A549 (cell line): ENCODE measurements around the gene NLRX1. TPM values are rescaled to one million over a fixed set of nuclear protein-coding genes. Genes with fewer than 3 reads are reported as not detected.

Experiments used
- ATAC-seq, 2 experiments: fragments of 200-7000 bp in 1 of 2; fragments of >200 bp in 1 of 2; cut with Nextera tagmentation in 1 of 2; cut with Tn5 transposase in 1 of 2; 3 replicates each; pipeline versions ENCODE4 v1.8.0 to v1.9.1; 2018 to 2020; ENCODE audit warnings: mild to moderate bottlenecking in 1 of 2, moderate library complexity in 1 of 2
- CTCF ChIA-PET: fragments of 300-600 bp; sonication (Branson Sonifier 250); formaldehyde crosslinking; extraction: SDS; loops from one replicate; lab custom pipeline; 2021; ENCODE audit warnings: antibody characterized with exemption, inconsistent platforms; lab: Yijun Ruan, JAX
- POLR2A ChIA-PET: fragments of 350-600 bp; formaldehyde crosslinking; extraction: SDS; loops from one replicate; lab custom pipeline; 2021; ENCODE audit warnings: antibody characterized with exemption, inconsistent platforms; lab: Yijun Ruan, JAX
- DNase-seq, 2 experiments: peaks; one replicate each; pipeline versions ENCODE4 v3.0.0 to v3.0.0-alpha.2; 2011 to 2016; ENCODE audit warnings: low read depth in 1 of 2, low spot score in 1 of 2
- FAIRE-seq: peaks from 2 replicates; lab custom pipeline; 2011; peaks lifted over from hg19 to GRCh38; lab: Jason Lieb, UNC
- H3K27ac ChIP-seq, 2 experiments: fragments of >200 bp; sonication (Bioruptor Twin); formaldehyde crosslinking; 3 replicates each; pipeline ENCODE4 v1.5.1; 2016 to 2017
- H3K4me1 ChIP-seq: fragments of >200 bp; sonication (Bioruptor Twin); formaldehyde crosslinking; 3 replicates; pipeline ENCODE4 v1.6.1; 2016
- H3K4me2 ChIP-seq: fragments of >200 bp; sonication (Bioruptor Twin); formaldehyde crosslinking; 3 replicates; pipeline ENCODE4 v1.6.1; 2016
- H3K4me3 ChIP-seq: fragments of >200 bp; sonication (Bioruptor Twin); formaldehyde crosslinking; 3 replicates; pipeline ENCODE4 v1.5.1; 2016
- H3K9me3 ChIP-seq: fragments of >200 bp; sonication (Bioruptor Twin); formaldehyde crosslinking; 3 replicates; pipeline ENCODE4 v1.6.1; 2016
- CEBPB ChIP-seq, 2 experiments: fragments of >200 bp in 1 of 2; sonication (Bioruptor Twin) in 1 of 2; formaldehyde crosslinking in 1 of 2; IDR thresholded peaks; 2 replicates each; pipeline ENCODE4 v1.6.1; 2012 to 2016
- FOSL2 ChIP-seq, 2 experiments: fragments of 450-650 bp in 1 of 2; fragments of >200 bp in 1 of 2; sonication (Bioruptor Twin) in 1 of 2; formaldehyde crosslinking; IDR thresholded peaks; 2 replicates each; pipeline versions ENCODE4 v1.5.0 to v1.6.1; 2016 to 2020; ENCODE audit warnings: mild to moderate bottlenecking in 1 of 2, moderate library complexity in 1 of 2
- HEYL ChIP-seq: fragments of 250-450 bp; sonication (Bioruptor Pico); IDR thresholded peaks from 2 replicates; pipeline ENCODE4 v1.8.0; 2021; ENCODE audit warnings: mild to moderate bottlenecking, moderate library complexity
- HOXB13 ChIP-seq: fragments of 250-450 bp; sonication (Bioruptor Pico); IDR thresholded peaks from 2 replicates; pipeline ENCODE4 v1.5.0; 2020; ENCODE audit warnings: low read depth, mild to moderate bottlenecking, moderate library complexity
- KDM1A ChIP-seq: fragments of 200-600 bp; sonication (generic); IDR thresholded peaks from 2 replicates; pipeline ENCODE4 v1.6.1; 2016; ENCODE audit warnings: low read depth, mild to moderate bottlenecking
- KDM5A ChIP-seq: fragments of 200-600 bp; sonication (generic); IDR thresholded peaks from 2 replicates; pipeline ENCODE4 v1.6.1; 2016; ENCODE audit warnings: antibody characterized with exemption, mild to moderate bottlenecking
- MAX ChIP-seq: IDR thresholded peaks from 2 replicates; pipeline ENCODE4 v1.6.1; 2012
- MAZ ChIP-seq: fragments of 150-350 bp; IDR thresholded peaks from 2 replicates; pipeline ENCODE4 v1.6.1; 2014; ENCODE audit warnings: antibody characterized with exemption, low read depth, low read length, borderline replicate concordance
- NFE2L2 ChIP-seq: fragments of 150-350 bp; conservative IDR thresholded peaks from 2 replicates; pipeline ENCODE4 v1.6.1; 2014; ENCODE audit warnings: low read length
- NPAS2 ChIP-seq: fragments of 250-450 bp; sonication (Bioruptor Pico); IDR thresholded peaks from 2 replicates; pipeline ENCODE4 v1.8.0; 2022; ENCODE audit warnings: mild to moderate bottlenecking, moderate library complexity, borderline replicate concordance
- PBX3 ChIP-seq: IDR thresholded peaks from 2 replicates; pipeline ENCODE4 v1.6.1; 2012
- RCOR1 ChIP-seq: fragments of 150-350 bp; IDR thresholded peaks from 2 replicates; pipeline ENCODE4 v1.6.1; 2014; ENCODE audit warnings: antibody characterized with exemption, low read length, low read depth
- REST ChIP-seq: fragments of 200-600 bp; sonication (generic); IDR thresholded peaks from 2 replicates; pipeline ENCODE4 v1.6.1; 2016; ENCODE audit warnings: antibody characterized with exemption, mild to moderate bottlenecking, moderate library complexity
- SREBF2 ChIP-seq: fragments of 450-650 bp; IDR thresholded peaks from 2 replicates; pipeline ENCODE4 v1.6.1; 2014; ENCODE audit warnings: mild to moderate bottlenecking, moderate library complexity
- ZFP36 ChIP-seq: fragments of 450-650 bp; IDR thresholded peaks from 2 replicates; pipeline ENCODE4 v1.6.1; 2014; ENCODE audit warnings: borderline replicate concordance; ENCODE audit not compliant: partially characterized antibody
- ZNF302 ChIP-seq: fragments of 250-450 bp; sonication (Bioruptor Pico); IDR thresholded peaks from 2 replicates; pipeline ENCODE4 v1.9.0; 2021; ENCODE audit warnings: inconsistent platforms, mild to moderate bottlenecking, moderate library complexity
- WGBS: methylation state at CpG from one replicate; pipeline ENCODE4 v1.1.6; 2017; ENCODE audit errors: missing lambda C conversion rate; 5-methylcytosine and 5-hydroxymethylcytosine counted together
- polyA plus RNA-seq, 4 experiments: library from polyadenylated mRNA; depleted of rRNA in 3 of 4; stranded (reverse); fragments of >200 nt; fragmentation: RNase III in 1 of 4; extraction: RNeasy Plus Mini Kit Qiagen cat#74134 plus additional on column Dnase treatment in 1 of 4; gene quantifications; 2 replicates in 3 of 4; 3 replicates in 1 of 4; pipeline ENCODE4 v1.2.3, GENCODE V29; 2011 to 2017

NLRX1 gene
- polyA plus RNA-seq, 2 of the 4 experiments (the other 2 are of a cell fraction) = 8.4 to 8.5 TPM

GRCh38 chr11:119152604-119153003 is 15.9 kb upstream of the NLRX1 start:
- DNase-seq (no peak), ATAC-seq (no peak), FAIRE-seq (no peak)
- POLR2A ChIA-PET = no interaction called here
- WGBS = 79% methylated on average over 4 of the region's 4 CpGs
- no peak overlapping the region for H3K4me2 ChIP-seq
- no peak overlapping the region for H3K27ac ChIP-seq
- peak; percentile 56 for TF ChIP-seq ZFP36
- TF ChIP-seq KDM5A = no peak
- TF ChIP-seq RCOR1 = no peak
- H3K4me3 ChIP-seq = no peak overlapping the region
- CTCF ChIA-PET = interaction anchor here (0.9 to 7.2 kb wide), 9 partner anchors 8 to 222 kb away, joined by 3 to 39 read pairs (median 6); no protein-coding TSS in a partner anchor
- no peaks in the 10 kb centered on the region for H3K9me3 ChIP-seq
- 0 out of 3 replicates have a peak, but pooled peaks cover 7% of the 10 kb centered on the region for H3K4me1 ChIP-seq

DNA sequence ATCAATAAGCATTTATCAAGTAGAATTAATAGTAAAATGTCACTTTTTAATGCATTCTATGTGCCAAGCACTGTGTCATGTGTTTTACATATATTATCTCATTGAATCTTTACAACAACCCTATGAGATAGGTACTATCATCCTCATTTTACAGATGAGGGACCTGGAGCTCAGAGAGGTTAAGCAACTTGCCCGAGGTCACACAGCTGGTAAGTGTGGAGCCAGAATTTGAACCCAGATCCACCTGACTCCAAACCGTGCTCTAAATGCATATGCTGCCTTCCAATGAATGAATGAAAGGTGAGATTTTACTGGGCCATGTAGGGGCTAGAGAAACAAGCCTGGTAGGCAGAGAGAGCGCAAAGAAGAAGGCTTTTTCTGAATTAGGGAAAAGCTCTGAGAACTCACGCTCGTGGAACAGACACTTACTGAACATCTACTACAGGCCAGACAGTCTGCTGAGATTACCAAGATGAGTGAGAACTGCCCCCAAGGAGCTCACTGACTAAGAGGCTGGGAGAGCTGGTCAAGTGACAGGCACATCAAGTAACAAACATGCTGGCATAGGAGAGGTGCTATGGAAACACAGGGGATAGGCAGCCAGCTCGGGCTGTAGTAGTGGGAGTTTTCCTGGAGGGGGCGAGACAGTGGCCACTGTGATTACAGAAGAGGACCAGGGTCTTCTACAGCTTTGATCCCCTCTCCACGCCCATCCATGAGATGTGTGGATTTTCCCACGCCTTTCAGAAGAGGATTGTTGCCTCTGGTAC is 15.3 kb upstream of the NLRX1 start:
- POLR2A ChIA-PET = no interaction called here
- TF ChIP-seq RCOR1 = no peak
- no peak for TF ChIP-seq FOSL2 (IDR thresholded peaks at IDR 0.05)
- TF ChIP-seq FOSL2 (CRISPR knock-in tag; IDR thresholded peaks at IDR 0.05) = no peak
- TF ChIP-seq SREBF2 = no peak
- TF ChIP-seq REST = no peak
- no peak for TF ChIP-seq MAZ
- no peak for TF ChIP-seq MAX
- no peak for TF ChIP-seq CEBPB (IDR thresholded peaks at IDR 0.05)
- TF ChIP-seq ZNF302 = no peak
- TF ChIP-seq HOXB13 = no peak
- no peak for TF ChIP-seq PBX3
- WGBS = 59% methylated on average over 9 of the region's 9 CpGs
- H3K4me1 ChIP-seq = 0 out of 3 replicates have a peak, but pooled peaks cover 7% of the 10 kb centered on the region
- ATAC-seq (peak in 1 of 2 experiments; percentile 23; a peak in 2 of 6 replicates), DNase-seq (peak in 1 of 2 experiments; percentile 27), FAIRE-seq (no peak)
- H3K9me3 ChIP-seq = no peaks in the 10 kb centered on the region
- no peak overlapping the region for H3K4me3 ChIP-seq
- no peak overlapping the region for H3K4me2 ChIP-seq
- CTCF ChIA-PET = interaction anchor here (0.9 to 7.2 kb wide), 9 partner anchors 8 to 221 kb away, joined by 3 to 39 read pairs (median 6); no protein-coding TSS in a partner anchor
- no peak overlapping the region for H3K27ac ChIP-seq

- CTCF ChIA-PET = interaction anchor here (1.2 to 7.2 kb wide), 7 partner anchors 9 to 220 kb away, joined by 3 to 39 read pairs (median 8); partner anchors contain the start of gene CBL
- FAIRE-seq = no peak
- H3K4me1 ChIP-seq = 0 out of 3 replicates have a peak, but pooled peaks cover 2% of the 10 kb centered on the region
- POLR2A ChIA-PET = interaction anchor here (1.1 kb wide), 1 partner anchor 60 kb away, joined by 3 read pairs; no protein-coding TSS in a partner anchor
- ATAC-seq = no peak
- TF ChIP-seq CEBPB (IDR thresholded peaks at IDR 0.05) = no peak
- TF ChIP-seq PBX3 = no peak
- TF ChIP-seq NFE2L2 = no peak
- TF ChIP-seq NPAS2 = no peak
- no peak for TF ChIP-seq ZNF302
- no peak for TF ChIP-seq KDM1A
- no peak for TF ChIP-seq MAZ
- no peak for TF ChIP-seq HEYL (CRISPR knock-in tag)
- no peak for TF ChIP-seq ZFP36
- DNase-seq = no peak
- H3K4me3 ChIP-seq = no peak overlapping the region
- no peak overlapping the region for H3K27ac ChIP-seq
- WGBS = 93% methylated on average over 6 of the region's 6 CpGs
- no peak overlapping the region for H3K4me2 ChIP-seq
- no peaks in the 10 kb centered on the region for H3K9me3 ChIP-seq
These were observed 14.3 kb upstream of the NLRX1 start for GRCh38 chr11:119154178-119154577.
